BLaER1 (cell line): Measurements from ENCODE around the gene KRTAP4-11.

Source experiments
- H3K27ac ChIP-seq: shearing (Covaris generic); formaldehyde crosslinking; 2 replicates; pipeline ENCODE4 v1.8.1; 2022
- H3K27me3 ChIP-seq: shearing (Covaris generic); formaldehyde crosslinking; 2 replicates; pipeline ENCODE4 v1.8.1; 2022
- H3K36me3 ChIP-seq: shearing (Covaris generic); formaldehyde crosslinking; 2 replicates; pipeline ENCODE4 v1.8.1; 2022
- H3K4me1 ChIP-seq: shearing (Covaris generic); formaldehyde crosslinking; 2 replicates; pipeline ENCODE4 v1.8.1; 2022
- H3K4me2 ChIP-seq: shearing (Covaris generic); formaldehyde crosslinking; 2 replicates; pipeline ENCODE4 v1.8.1; 2022
- H3K4me3 ChIP-seq: shearing (Covaris generic); formaldehyde crosslinking; 2 replicates; pipeline ENCODE4 v1.8.1; 2022
- H3K9ac ChIP-seq: shearing (Covaris generic); formaldehyde crosslinking; 2 replicates; pipeline ENCODE4 v1.8.1; 2022
- H3K9me3 ChIP-seq: shearing (Covaris generic); formaldehyde crosslinking; 2 replicates; pipeline ENCODE4 v1.8.1; 2022
- H4K20me1 ChIP-seq: shearing (Covaris generic); formaldehyde crosslinking; 2 replicates; pipeline ENCODE4 v1.8.1; 2022
- Cebpa-rat ChIP-seq: shearing (Covaris generic); IDR thresholded peaks from 2 replicates; pipeline ENCODE4 v1.8.1; 2022

Gene KRTAP4-11

DNA sequence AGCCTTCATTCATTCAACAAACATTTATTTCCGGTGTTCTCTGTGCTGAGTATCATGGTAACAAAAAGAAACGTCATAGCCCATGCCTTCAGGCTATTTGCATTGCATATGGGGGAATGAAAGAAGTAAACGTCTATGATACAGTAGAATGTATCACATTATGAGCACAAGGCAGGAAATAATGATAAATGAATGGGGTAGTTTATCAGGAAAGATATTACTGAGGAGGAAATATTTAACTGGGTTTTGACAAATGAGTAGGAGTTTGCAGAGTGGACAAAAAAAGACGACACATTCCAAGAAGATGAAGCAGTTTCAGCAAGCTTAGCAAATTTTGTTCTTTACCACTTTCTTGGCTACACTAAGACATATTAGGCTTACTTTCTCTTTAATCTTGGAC is 35.5 kb downstream of the KRTAP4-11 start:
- Histone ChIP-seq H3K27me3 (no peaks in the 10 kb centered on the region), H3K9ac (no peak overlapping the region), H3K9me3 (no peaks in the 10 kb centered on the region), H3K27ac (no peak overlapping the region), H4K20me1 (no peaks in the 10 kb centered on the region), H3K4me2 (no peak overlapping the region), H3K4me1 (no peaks in the 10 kb centered on the region), H3K36me3 (no peaks in the 10 kb centered on the region), H3K4me3 (no peak overlapping the region)
- TF ChIP-seq Cebpa-rat: no peak

GRCh38 chr17:41076788-41077187 is 41.4 kb downstream of the KRTAP4-11 start:
- no peak for TF ChIP-seq Cebpa-rat
- no peak overlapping the region for H3K4me2 ChIP-seq
- H3K9me3 ChIP-seq: no peaks in the 10 kb centered on the region
- H3K36me3 ChIP-seq: no peaks in the 10 kb centered on the region
- no peak overlapping the region for H3K4me3 ChIP-seq
- no peaks in the 10 kb centered on the region for H4K20me1 ChIP-seq
- no peaks in the 10 kb centered on the region for H3K27me3 ChIP-seq
- H3K27ac ChIP-seq: no peak overlapping the region
- H3K4me1 ChIP-seq: no peaks in the 10 kb centered on the region
- no peak overlapping the region for H3K9ac ChIP-seq

- no peak overlapping the region for H3K4me3 ChIP-seq
- H4K20me1 ChIP-seq: no peaks in the 10 kb centered on the region
- no peaks in the 10 kb centered on the region for H3K27me3 ChIP-seq
- no peaks in the 10 kb centered on the region for H3K4me1 ChIP-seq
- no peaks in the 10 kb centered on the region for H3K36me3 ChIP-seq
- H3K9ac ChIP-seq: no peak overlapping the region
- no peaks in the 10 kb centered on the region for H3K9me3 ChIP-seq
- H3K4me2 ChIP-seq: no peak overlapping the region
- TF ChIP-seq Cebpa-rat: no peak
- no peak overlapping the region for H3K27ac ChIP-seq
Measured at GRCh38 chr17:41073676-41074075, 44.5 kb downstream of the KRTAP4-11 start.

GRCh38 chr17:41071606-41072360 is 46.4 kb downstream of the KRTAP4-11 start:
- no peaks in the 10 kb centered on the region for H3K36me3 ChIP-seq
- no peaks in the 10 kb centered on the region for H3K9me3 ChIP-seq
- no peak overlapping the region for H3K4me3 ChIP-seq
- H3K4me2 ChIP-seq: no peak overlapping the region
- TF ChIP-seq Cebpa-rat: no peak
- H4K20me1 ChIP-seq: no peaks in the 10 kb centered on the region
- no peak overlapping the region for H3K27ac ChIP-seq
- no peak overlapping the region for H3K9ac ChIP-seq
- no peaks in the 10 kb centered on the region for H3K27me3 ChIP-seq
- no peaks in the 10 kb centered on the region for H3K4me1 ChIP-seq

DNA sequence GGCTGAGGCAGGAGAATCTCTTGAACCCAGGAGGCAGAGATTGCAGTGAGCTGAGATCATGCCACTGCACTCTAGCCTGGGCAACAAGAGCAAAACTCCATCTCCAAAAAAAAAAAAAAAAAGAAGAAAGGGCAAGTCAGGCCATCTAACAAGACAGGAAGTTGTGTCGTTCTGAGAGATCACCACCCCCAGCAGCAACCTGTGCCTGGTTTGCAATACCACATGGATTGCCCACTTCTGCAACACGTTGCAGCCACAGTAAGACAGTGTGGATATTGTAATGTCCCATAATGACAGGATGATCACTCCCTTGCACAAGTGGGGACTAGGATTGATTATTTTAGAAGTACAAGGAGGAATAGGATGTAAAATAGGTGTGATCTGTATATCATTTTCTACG is 49.1 kb downstream of the KRTAP4-11 start:
- no peak overlapping the region for H3K27ac ChIP-seq

GRCh38 chr17:41067281-41067680 is 50.9 kb downstream of the KRTAP4-11 start:
- H4K20me1 ChIP-seq: no peaks in the 10 kb centered on the region
- no peaks in the 10 kb centered on the region for H3K36me3 ChIP-seq
- no peak overlapping the region for H3K4me3 ChIP-seq
- no peak overlapping the region for H3K27ac ChIP-seq
- no peak for TF ChIP-seq Cebpa-rat
- H3K4me2 ChIP-seq: no peak overlapping the region
- H3K4me1 ChIP-seq: no peaks in the 10 kb centered on the region
- no peak overlapping the region for H3K9ac ChIP-seq
- no peaks in the 10 kb centered on the region for H3K9me3 ChIP-seq
- H3K27me3 ChIP-seq: no peaks in the 10 kb centered on the region

More for the DNA sequence above, 49.1 kb downstream of the KRTAP4-11 start:
- Histone ChIP-seq H3K4me3 (no peak overlapping the region), H3K9me3 (no peaks in the 10 kb centered on the region), H3K4me2 (no peak overlapping the region), H4K20me1 (no peaks in the 10 kb centered on the region), H3K4me1 (no peaks in the 10 kb centered on the region), H3K36me3 (no peaks in the 10 kb centered on the region), H3K9ac (no peak overlapping the region), H3K27me3 (no peaks in the 10 kb centered on the region)
- TF ChIP-seq Cebpa-rat: no peak
